Measurements from ENCODE around the gene PACC1. TPM values are rescaled to one million over a fixed set of nuclear protein-coding genes. Genes with fewer than 3 reads are reported as not detected.

Gene PACC1
- total RNA-seq, 2 donors from 2014 or later: 17.3 to 27.4 TPM

DNA sequence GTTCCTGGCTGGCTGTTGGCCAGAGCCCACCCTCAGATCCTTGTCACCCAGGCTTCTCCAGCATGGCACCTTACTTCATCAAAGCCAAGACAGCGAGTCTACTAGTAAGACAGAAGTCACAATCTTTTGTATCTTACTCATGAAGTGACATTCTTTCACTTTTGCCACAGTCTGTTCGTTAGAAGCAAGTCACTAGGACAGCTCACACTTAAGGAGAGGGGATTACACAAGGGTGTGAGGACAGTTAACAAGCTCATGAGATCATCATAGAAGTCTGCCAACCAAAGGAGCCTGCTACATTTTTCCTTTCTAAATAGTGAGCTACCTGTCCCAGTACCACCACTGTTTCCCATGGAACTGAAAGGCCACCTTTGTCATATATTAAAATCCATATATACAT is 61.5 kb downstream of the PACC1 start:
- H3K36me3 Mint-ChIP-seq (ENCODE audit: low read depth): peaks cover 41% of the 10 kb centered on the region
- peaks cover 5% of the 10 kb centered on the region for H3K4me1 Mint-ChIP-seq
- Histone ChIP-seq H3K9me3 (ENCODE audit: control insufficient read depth, low read length) (no peaks in the 10 kb centered on the region), H3K36me3 (ENCODE audit: control insufficient read depth, insufficient read depth, low read length) (peaks cover 79% of the 10 kb centered on the region), H3K4me1 (ENCODE audit: control insufficient read depth, insufficient read depth, low read length) (no peaks in the 10 kb centered on the region), H3K27ac (ENCODE audit: low read depth, low read length) (no peak overlapping the region), H3K4me3 (ENCODE audit: low read length) (no peak overlapping the region), H3K9ac (ENCODE audit: extremely low read depth, low read length, poor library complexity, severe bottlenecking) (no peak overlapping the region), H3K27me3 (ENCODE audit: control insufficient read depth, insufficient read depth, low read length, poor library complexity, severe bottlenecking) (no peaks in the 10 kb centered on the region)
- no peak overlapping the region for H3K4me3 Mint-ChIP-seq
- DNase-seq: no peak
- no peaks in the 10 kb centered on the region for H3K27me3 Mint-ChIP-seq (ENCODE audit: insufficient read depth)
- TF ChIP-seq, protein P1, sequence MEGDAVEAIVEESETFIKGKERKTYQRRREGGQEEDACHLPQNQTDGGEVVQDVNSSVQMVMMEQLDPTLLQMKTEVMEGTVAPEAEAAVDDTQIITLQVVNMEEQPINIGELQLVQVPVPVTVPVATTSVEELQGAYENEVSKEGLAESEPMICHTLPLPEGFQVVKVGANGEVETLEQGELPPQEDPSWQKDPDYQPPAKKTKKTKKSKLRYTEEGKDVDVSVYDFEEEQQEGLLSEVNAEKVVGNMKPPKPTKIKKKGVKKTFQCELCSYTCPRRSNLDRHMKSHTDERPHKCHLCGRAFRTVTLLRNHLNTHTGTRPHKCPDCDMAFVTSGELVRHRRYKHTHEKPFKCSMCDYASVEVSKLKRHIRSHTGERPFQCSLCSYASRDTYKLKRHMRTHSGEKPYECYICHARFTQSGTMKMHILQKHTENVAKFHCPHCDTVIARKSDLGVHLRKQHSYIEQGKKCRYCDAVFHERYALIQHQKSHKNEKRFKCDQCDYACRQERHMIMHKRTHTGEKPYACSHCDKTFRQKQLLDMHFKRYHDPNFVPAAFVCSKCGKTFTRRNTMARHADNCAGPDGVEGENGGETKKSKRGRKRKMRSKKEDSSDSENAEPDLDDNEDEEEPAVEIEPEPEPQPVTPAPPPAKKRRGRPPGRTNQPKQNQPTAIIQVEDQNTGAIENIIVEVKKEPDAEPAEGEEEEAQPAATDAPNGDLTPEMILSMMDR (conservative IDR thresholded peaks at IDR 0.05): no peak
- WGBS, 2 experiments (ENCODE audit: insufficient coverage in 1 of 2, insufficient read length in 1 of 2): 96 to 97% methylated on average over 2 of the region's 2 CpGs
- peak overlapping the region; percentile 23 for H3K27ac Mint-ChIP-seq
- H3K9me3 Mint-ChIP-seq: no peaks in the 10 kb centered on the region

DNA sequence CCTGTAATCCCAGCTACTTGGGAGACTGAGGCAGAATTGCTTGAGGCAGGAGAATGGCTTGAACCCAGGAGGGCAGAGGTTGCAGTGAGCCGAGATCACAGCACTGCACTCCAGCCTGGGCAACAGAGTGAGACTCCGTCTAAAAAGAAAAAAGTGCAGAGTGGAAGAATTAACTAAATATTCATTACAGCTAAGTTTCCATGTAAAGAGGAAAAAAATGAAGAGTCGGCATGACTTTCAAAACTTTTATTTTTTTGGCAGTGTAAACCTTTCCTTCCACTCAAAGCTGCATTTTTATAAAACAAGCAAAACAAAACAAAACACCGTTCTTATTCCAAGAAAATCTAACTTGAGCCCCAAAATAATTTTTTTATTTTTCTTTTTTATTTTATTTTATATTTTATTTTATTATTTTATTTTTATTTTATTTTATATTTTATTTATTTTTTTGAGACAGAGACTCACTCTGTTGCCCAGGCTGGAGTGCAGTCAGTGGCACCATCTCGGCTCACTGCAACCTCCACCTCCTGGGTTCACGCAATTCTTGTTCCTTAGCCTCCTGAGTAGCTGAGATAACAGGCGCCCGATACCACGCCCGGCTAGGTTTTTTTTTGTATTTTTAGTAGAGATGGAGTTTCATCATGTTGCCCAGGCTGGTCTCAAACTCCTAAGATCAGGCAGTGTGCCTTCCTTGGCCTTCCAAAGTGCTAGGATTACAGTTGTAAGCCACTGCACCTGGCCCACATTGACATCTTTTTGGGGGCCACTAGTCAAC is 62.9 kb downstream of the PACC1 start:
- no peak overlapping the region for H3K4me3 Mint-ChIP-seq
- WGBS, 2 experiments (ENCODE audit: insufficient coverage in 1 of 2, insufficient read length in 1 of 2): 96 to 98% methylated on average over 7 to 10 of the region's 10 CpGs
- no peak for DNase-seq
- Histone ChIP-seq H3K4me1 (ENCODE audit: control insufficient read depth, insufficient read depth, low read length) (no peaks in the 10 kb centered on the region), H3K36me3 (ENCODE audit: control insufficient read depth, insufficient read depth, low read length) (peaks cover 79% of the 10 kb centered on the region), H3K27ac (ENCODE audit: low read depth, low read length) (no peak overlapping the region), H3K9me3 (ENCODE audit: control insufficient read depth, low read length) (no peaks in the 10 kb centered on the region), H3K9ac (ENCODE audit: extremely low read depth, low read length, poor library complexity, severe bottlenecking) (no peak overlapping the region), H3K4me3 (ENCODE audit: low read length) (no peak overlapping the region), H3K27me3 (ENCODE audit: control insufficient read depth, insufficient read depth, low read length, poor library complexity, severe bottlenecking) (no peaks in the 10 kb centered on the region)
- TF ChIP-seq, protein P1 (conservative IDR thresholded peaks at IDR 0.05): no peak
- peaks cover 40% of the 10 kb centered on the region for H3K36me3 Mint-ChIP-seq (ENCODE audit: low read depth)
- no peaks in the 10 kb centered on the region for H3K27me3 Mint-ChIP-seq (ENCODE audit: insufficient read depth)
- no peaks in the 10 kb centered on the region for H3K9me3 Mint-ChIP-seq
- H3K4me1 Mint-ChIP-seq: peaks cover 5% of the 10 kb centered on the region
- no peak overlapping the region for H3K27ac Mint-ChIP-seq

DNA sequence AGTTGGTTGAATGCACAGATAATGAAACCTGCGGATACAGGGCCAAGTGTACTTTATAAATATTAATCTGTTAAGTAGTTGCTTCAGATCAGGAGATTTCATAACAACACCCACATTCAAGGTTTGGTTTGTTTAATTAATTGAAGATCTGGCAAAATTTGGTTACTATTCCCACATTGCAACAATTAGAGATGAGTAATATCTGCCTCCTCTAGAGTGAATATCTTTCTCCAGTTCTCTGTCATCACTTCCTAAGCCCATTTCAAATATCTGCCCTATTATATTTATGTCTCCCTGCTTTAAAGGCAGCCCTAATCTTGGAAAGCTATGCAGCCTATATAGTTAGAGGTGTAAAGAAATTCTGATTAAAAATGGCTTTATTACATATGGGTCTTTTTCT is 68.1 kb downstream of the PACC1 start:
- no peaks in the 10 kb centered on the region for H3K9me3 ChIP-seq (ENCODE audit: control insufficient read depth, low read length)
- H3K4me1 Mint-ChIP-seq: no peaks in the 10 kb centered on the region
- no peak overlapping the region for H3K4me3 ChIP-seq (ENCODE audit: low read length)
- H3K36me3 ChIP-seq (ENCODE audit: control insufficient read depth, insufficient read depth, low read length): peaks cover 90% of the 10 kb centered on the region
- no peaks in the 10 kb centered on the region for H3K9me3 Mint-ChIP-seq
- no peaks in the 10 kb centered on the region for H3K27me3 Mint-ChIP-seq (ENCODE audit: insufficient read depth)
- no peaks in the 10 kb centered on the region for H3K27me3 ChIP-seq (ENCODE audit: control insufficient read depth, insufficient read depth, low read length, poor library complexity, severe bottlenecking)
- H3K4me1 ChIP-seq (ENCODE audit: control insufficient read depth, insufficient read depth, low read length): no peaks in the 10 kb centered on the region
- H3K4me3 Mint-ChIP-seq: no peak overlapping the region
- no peak for DNase-seq
- H3K27ac Mint-ChIP-seq: no peak overlapping the region
- H3K36me3 Mint-ChIP-seq (ENCODE audit: low read depth): peaks cover 42% of the 10 kb centered on the region
- H3K9ac ChIP-seq (ENCODE audit: extremely low read depth, low read length, poor library complexity, severe bottlenecking): no peak overlapping the region
- TF ChIP-seq, protein P1 (conservative IDR thresholded peaks at IDR 0.05): no peak
- WGBS, 2 experiments (ENCODE audit: insufficient coverage in 1 of 2, insufficient read length in 1 of 2): no CpG with 5 or more reads among the region's 1 CpG
- H3K27ac ChIP-seq (ENCODE audit: low read depth, low read length): no peak overlapping the region

Data from endodermal cell (in vitro differentiated cells).